Vagina (tissue), 2 donors: ENCODE results near the gene EGFLAM. TPM values are rescaled to one million over a fixed set of nuclear protein-coding genes. Genes with fewer than 3 reads are reported as not detected.

ENCODE experiments used
- DNase-seq, 2 donors: peaks; one replicate each; pipeline ENCODE4 v3.0.0-alpha.2; 2017; ENCODE audit errors: extremely low spot score in 2 of 2
- H3K27ac ChIP-seq: fragments of 200-600 bp; sonication (generic); one replicate; pipeline ENCODE4 v1.5.1; 2019
- H3K27me3 ChIP-seq: fragments of 200-600 bp; sonication (generic); one replicate; pipeline ENCODE4 v1.5.1; 2019
- H3K36me3 ChIP-seq, 2 donors: fragments of 200-600 bp; sonication (generic); one replicate each; pipeline ENCODE4 v1.5.1; 2017 to 2019
- H3K4me1 ChIP-seq: fragments of 200-600 bp; sonication (generic); one replicate; pipeline ENCODE4 v1.5.1; 2019
- H3K4me3 ChIP-seq, 2 donors: fragments of 200-600 bp; sonication (generic); 1 replicate in 1 of 2; 2 replicates in 1 of 2; pipeline ENCODE4 v1.5.1; 2016 to 2019
- H3K9me3 ChIP-seq: fragments of 200-600 bp; sonication (generic); one replicate; pipeline ENCODE4 v1.5.1; 2019
- CTCF ChIP-seq, 3 experiments: fragments of 450-650 bp in 2 of 3; fragments of 200-600 bp in 1 of 3; sonication (generic) in 1 of 3; IDR thresholded peaks; one replicate each; pipeline ENCODE4 v1.5.1; 2017 to 2019; ENCODE audit warnings: antibody characterized with exemption in 3 of 3, mild to moderate bottlenecking in 2 of 3, moderate library complexity in 2 of 3
- POLR2A ChIP-seq, 2 donors: fragments of 450-650 bp; IDR thresholded peaks; one replicate each; pipeline ENCODE4 v1.6.1; 2017; ENCODE audit warnings: antibody characterized with exemption in 2 of 2, mild to moderate bottlenecking in 2 of 2, moderate library complexity in 2 of 2
- POLR2AphosphoS5 ChIP-seq, 2 donors: sonication (generic); formaldehyde crosslinking; IDR thresholded peaks; one replicate each; pipeline ENCODE4 v1.9.0; 2017; ENCODE audit warnings: antibody characterized with exemption in 2 of 2, mild to moderate bottlenecking in 2 of 2, low read depth in 1 of 2; ENCODE audit not compliant: insufficient read depth in 1 of 2
- intact Hi-C: fragments of 100-400 bp; cut with DNase I; formaldehyde crosslinking; loops from one replicate; pipeline ENCODE4 v1.15.1; 2023
- total RNA-seq: library from RNA; depleted of rRNA; stranded (reverse); fragments of >200 nt; gene quantifications from one replicate; pipeline ENCODE4 v1.2.3, GENCODE V29; 2016

EGFLAM gene
- total RNA-seq, 1 donor from 2014 or later, result 15.2 TPM

- intact Hi-C loops, result no loop called here
- TF ChIP-seq POLR2AphosphoS5 (IDR thresholded peaks at IDR 0.05; ENCODE audit: insufficient read depth in 1 of 2, low read depth in 1 of 2), result no peak
- no peak for TF ChIP-seq CTCF (IDR thresholded peaks at IDR 0.05)
- TF ChIP-seq POLR2A (IDR thresholded peaks at IDR 0.05), result no peak
- no peaks in the 10 kb centered on the region for H3K4me1 ChIP-seq
- no peak overlapping the region for H3K27ac ChIP-seq
- no peaks in the 10 kb centered on the region for H3K9me3 ChIP-seq
- no peak for DNase-seq
- no peaks in the 10 kb centered on the region for H3K36me3 ChIP-seq
- H3K27me3 ChIP-seq, result no peaks in the 10 kb centered on the region
- no peak overlapping the region for H3K4me3 ChIP-seq
These were observed 164.3 kb downstream of the EGFLAM start for GRCh38 chr5:38422622-38423021.

DNA sequence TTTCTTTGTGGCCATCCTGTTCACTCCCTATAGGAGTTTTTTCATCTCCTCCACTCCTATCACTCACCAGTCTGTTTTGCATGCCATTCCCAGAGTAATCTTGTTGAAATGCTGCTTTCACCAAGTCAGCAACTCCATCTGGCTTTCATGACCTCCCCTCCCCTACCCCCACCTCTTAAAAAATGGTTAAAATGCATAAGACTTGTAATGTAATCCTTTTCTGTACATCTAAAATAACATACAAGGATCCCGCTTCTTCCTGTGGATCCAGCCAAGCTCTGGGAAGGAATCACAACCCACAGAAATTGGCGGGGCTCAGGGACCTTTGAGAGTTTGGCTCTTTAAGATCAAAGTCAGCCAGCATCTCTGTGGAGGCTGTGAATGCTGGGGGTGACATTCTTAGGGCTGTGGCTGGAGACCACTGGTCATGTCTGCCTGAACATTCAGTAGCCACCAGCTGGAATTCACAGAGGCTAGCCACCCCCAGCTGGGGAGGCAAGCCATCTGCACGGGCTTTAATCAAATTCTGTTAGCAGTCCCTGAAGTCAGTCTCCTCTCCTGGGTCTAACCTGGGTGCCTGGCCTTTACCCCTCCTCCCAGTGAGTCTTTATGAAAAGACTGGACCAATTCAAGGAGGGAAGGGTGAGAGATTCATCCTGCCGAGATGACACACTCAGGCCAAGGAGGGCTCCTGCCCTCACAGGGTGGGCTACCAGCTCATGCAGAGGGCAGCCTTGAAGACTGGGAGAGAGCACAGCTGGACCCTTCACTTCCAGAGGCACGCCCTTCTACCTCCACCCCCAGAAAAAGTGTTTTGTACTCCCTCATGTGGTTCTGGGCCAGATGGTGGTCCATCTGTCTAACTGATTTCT is 165.2 kb downstream of the EGFLAM start:
- intact Hi-C loops, result no loop called here
- TF ChIP-seq POLR2AphosphoS5 (IDR thresholded peaks at IDR 0.05; ENCODE audit: insufficient read depth in 1 of 2, low read depth in 1 of 2), result no peak
- no peak for TF ChIP-seq POLR2A (IDR thresholded peaks at IDR 0.05)
- TF ChIP-seq CTCF (IDR thresholded peaks at IDR 0.05), result no peak
- Histone ChIP-seq H3K27me3 (no peaks in the 10 kb centered on the region), H3K4me1 (no peaks in the 10 kb centered on the region), H3K4me3 (no peak overlapping the region), H3K27ac (no peak overlapping the region), H3K36me3 (no peaks in the 10 kb centered on the region), H3K9me3 (no peaks in the 10 kb centered on the region)
- no peak for DNase-seq

- H3K4me1 ChIP-seq, result no peaks in the 10 kb centered on the region
- H3K36me3 ChIP-seq, result no peaks in the 10 kb centered on the region
- TF ChIP-seq POLR2A (IDR thresholded peaks at IDR 0.05) (no peak), CTCF (IDR thresholded peaks at IDR 0.05) (no peak), POLR2AphosphoS5 (IDR thresholded peaks at IDR 0.05; ENCODE audit: insufficient read depth in 1 of 2, low read depth in 1 of 2) (no peak)
- intact Hi-C loops, result no loop called here
- no peak for DNase-seq
- no peaks in the 10 kb centered on the region for H3K9me3 ChIP-seq
- H3K27ac ChIP-seq, result no peak overlapping the region
- H3K4me3 ChIP-seq, result no peak overlapping the region
- no peaks in the 10 kb centered on the region for H3K27me3 ChIP-seq
These were observed 166.0 kb downstream of the EGFLAM start for GRCh38 chr5:38424148-38425060.

GRCh38 chr5:38426490-38426889 is 168.1 kb downstream of the EGFLAM start:
- intact Hi-C loops, result no loop called here
- Histone ChIP-seq H3K36me3 (no peaks in the 10 kb centered on the region), H3K9me3 (no peaks in the 10 kb centered on the region), H3K27me3 (no peaks in the 10 kb centered on the region), H3K4me3 (no peak overlapping the region), H3K4me1 (no peaks in the 10 kb centered on the region), H3K27ac (no peak overlapping the region)
- no peak for TF ChIP-seq POLR2A (IDR thresholded peaks at IDR 0.05)
- TF ChIP-seq POLR2AphosphoS5 (IDR thresholded peaks at IDR 0.05; ENCODE audit: insufficient read depth in 1 of 2, low read depth in 1 of 2), result no peak
- TF ChIP-seq CTCF (IDR thresholded peaks at IDR 0.05), result no peak
- no peak for DNase-seq
